ENCODE data around the gene SH2D3A. TPM values are rescaled to one million over a fixed set of nuclear protein-coding genes. Genes with fewer than 3 reads are reported as not detected.
"Not testable (repeated sequence)": the region's sequence is repeated elsewhere in the genome, so short reads cannot be mapped to it uniquely, and the experiment has no call there.

The SH2D3A gene
- total RNA-seq, 1 donor from 2014 or later = 3.2 TPM

DNA sequence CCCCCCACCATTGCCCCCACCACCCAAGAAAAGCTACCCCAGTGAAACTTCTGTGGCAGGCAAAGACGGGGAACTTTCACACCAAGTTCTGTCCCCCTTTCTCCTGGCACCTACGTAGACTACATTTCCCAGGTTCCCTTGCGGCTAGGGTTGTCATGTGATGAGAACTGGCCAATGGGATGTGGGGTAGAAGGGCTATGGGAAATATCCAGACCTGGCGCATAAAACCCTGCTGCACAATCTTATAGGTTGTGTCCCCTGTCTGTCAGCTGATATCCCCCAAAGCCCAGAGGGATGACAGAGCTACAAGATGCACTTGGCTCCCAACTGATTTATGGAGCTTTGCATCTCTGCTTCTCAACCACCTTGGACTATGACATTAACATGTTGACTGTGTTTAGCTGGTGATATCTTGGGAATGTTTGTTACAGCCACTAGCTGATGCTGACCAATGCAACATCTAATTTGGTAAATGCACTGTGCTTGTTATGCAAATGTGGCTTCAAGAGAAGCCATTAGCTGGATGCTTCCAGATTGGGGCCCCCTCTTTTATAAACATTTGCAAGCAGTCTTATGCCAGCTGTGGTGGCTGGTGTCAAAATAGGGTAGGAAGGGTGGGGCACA is 6.1 kb downstream of the SH2D3A start:
- no peak for DNase-seq (ENCODE audit: low read depth in 2 of 2)

DNA sequence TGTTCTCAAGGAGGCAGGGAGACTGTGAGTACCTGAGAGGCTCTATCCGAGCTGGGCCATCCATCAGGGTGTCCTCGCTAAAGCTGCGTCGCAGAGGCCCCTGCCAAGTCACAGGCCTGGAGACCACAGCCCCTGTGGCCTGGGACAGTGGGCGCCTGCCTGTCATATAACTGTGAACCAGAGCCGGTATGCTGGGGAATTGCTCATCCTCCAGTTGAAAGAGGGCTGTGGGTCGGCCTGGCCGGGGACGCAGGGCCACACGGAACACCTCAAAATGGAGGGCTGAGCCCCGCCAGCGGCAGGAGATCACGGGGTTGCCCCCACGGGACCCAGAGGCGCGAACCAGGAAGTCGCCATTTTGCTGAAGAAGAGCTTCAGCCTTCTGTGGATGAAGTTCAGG is 6.6 kb downstream of the SH2D3A start:
- DNase-seq (ENCODE audit: low read depth in 2 of 2) = no peak

DNA sequence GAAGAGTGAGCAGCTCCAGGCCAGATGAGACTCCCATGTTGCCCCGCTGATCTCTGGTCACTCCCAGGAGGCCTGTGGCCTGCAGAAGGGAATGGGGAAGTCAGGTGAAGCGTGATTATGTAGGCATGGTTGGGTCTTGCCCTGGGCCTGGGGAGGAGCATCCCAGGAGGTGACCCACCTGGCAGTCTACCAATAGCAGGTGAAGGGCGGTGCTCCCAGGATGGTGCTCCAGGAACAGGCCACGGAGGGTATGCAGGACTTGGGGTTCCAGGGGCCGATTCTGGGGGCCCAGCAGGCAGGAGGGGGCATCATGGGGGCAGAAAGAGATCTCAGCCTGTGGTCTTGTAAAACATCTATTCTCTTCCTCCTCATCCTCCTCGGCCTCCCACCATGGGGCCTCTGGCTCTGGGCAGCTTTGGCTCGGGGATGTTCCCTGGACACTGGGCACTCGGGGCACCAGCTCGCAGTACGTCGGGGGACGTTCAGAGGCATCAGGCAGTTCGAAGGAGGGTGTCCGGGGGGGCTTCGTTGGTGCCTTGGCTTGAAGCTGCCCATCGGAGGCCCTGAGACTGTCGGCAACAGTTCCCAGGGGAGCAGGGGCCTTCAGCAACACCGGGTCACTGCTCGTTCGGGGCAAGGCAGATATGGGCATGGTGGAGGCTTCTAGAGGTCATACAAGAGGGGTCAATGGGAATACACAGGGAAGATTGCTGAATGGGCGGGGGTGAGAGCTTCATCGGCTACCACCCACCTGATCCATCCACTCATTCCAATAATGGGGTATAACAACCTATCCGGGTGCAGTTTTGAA is 12.4 kb downstream of the SH2D3A start:
- DNase-seq (ENCODE audit: low read depth in 2 of 2) = no peak

DNA sequence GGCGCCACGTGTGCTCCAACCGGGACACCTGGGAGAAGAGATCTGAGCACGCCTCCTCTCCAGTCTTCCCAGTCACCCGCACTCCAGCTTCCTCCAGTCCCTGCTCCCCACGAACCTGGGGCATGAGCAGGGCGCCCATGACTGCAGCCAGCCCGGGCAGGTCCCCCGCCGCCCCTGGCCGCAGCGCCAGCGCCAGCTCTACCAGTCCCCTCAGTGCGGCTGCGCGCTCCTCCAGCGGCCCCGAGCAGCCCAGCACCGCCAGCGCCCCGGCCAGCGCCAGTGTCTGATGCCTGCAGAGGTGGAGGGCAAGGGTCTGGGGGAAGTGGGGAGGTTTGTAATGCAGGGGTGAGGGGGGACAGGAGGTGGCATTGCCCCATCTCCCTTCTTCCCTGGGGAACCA is 13.1 kb downstream of the SH2D3A start:
- no peak for DNase-seq (ENCODE audit: low read depth in 2 of 2)

DNA sequence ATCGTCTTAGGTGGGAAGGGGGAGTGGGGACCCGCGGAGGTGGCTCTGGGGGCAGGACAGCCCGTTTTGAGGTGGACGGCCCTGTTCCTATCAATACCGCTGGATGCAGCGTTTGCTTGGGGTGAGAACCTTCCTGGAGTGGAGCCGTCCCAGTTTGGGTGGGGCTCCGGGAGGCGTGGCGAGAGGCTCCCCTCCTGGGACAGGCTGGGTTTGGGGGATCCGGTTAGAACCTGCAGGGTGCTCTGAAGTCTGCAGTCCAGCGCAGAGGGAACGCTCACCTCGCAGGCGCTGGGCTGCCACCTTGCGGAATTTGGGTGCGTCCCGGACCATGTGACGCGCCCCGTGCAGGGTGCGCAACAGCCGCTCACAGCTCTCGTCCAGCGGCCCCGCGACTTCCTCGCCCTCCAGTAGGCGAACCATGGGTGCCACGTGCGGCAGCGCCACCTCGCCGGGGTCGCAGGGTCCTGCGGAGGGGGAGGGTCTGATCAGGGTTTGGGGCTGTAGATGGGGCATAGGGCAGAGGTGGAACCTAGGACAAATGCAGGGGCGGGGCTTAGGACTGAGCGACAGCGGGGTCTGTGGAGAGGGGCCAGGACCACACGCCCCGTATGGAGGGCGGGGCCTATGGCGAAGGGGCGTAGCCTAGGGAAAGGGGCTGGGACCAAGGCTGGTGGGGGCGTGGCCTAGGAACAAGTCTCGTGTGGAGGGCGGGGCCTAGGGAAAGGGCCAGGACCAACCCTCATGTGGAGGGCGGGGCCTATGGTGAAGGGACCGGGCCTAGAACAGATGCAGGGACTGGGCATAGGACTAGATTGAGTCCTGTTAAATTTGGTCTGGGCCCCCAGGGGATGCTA is 13.8 kb downstream of the SH2D3A start:
- DNase-seq (ENCODE audit: low read depth in 2 of 2) = peak in 1 of 2 donors; percentile 79

DNA sequence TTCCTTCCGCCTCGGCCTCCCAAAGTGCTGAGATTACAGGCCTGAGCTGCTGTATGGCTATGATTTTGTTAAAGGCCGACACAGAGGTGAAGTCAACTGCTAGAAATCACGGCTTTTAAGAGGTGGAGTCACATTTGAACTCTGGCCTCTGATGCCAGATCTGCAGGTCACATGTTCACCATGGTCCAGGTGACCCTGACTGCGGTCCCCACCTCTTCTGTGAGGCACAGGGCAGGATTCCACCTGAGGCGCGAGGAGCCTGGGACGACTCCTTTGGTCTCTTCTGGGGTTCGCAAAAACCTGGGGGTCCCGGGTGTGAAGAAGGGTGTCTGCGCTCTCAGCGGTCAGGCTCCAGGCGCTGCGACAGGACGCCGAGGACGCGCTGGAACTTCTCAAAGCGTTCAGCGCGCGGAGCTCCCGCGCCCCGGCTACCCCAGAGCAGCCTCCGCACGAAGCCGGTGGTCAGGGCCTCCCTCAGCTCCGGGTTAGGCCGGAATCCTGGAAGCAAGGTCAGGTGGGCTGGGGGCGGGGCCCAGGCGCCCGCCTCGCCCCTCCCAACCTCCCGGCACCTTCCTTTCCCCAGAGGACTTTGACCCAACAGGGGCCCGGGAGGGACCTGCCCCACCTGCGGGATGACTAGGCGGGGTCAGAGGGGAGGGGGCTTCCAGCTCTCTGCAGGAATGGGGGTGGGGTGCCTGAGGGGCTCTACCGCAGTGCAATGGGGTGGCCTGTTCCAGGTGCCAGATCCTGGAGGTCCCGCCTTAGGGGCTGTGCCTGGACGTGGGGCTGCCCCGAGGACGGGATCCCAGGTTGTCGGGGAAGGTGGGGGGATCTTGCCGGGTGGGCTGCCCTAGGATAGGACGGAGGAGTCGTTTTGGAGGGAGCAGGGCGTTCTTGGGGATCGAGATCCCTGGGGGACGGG is 14.7 kb downstream of the SH2D3A start:
- no peak for DNase-seq (ENCODE audit: low read depth in 2 of 2)

DNA sequence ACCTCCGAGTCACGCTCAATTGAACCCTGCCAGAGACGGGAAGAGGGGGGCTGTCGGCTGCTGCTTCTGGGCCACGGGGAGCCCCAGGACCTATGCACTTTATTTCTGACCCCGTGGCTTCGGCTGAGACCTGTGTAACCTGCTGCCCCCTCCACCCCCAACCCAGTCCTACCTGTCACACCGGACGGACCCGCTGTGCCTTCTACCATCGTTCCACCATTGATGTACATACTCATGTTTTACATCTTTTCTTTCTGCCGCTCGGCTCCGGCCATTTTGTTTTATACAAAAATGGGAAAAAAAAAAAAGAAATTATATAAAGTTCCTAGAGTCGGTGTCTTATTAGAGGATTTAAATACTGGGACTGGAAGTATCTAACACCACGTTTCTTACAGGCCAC is 16.0 kb downstream of the SH2D3A start:
- DNase-seq (ENCODE audit: low read depth in 2 of 2) = no peak

DNA sequence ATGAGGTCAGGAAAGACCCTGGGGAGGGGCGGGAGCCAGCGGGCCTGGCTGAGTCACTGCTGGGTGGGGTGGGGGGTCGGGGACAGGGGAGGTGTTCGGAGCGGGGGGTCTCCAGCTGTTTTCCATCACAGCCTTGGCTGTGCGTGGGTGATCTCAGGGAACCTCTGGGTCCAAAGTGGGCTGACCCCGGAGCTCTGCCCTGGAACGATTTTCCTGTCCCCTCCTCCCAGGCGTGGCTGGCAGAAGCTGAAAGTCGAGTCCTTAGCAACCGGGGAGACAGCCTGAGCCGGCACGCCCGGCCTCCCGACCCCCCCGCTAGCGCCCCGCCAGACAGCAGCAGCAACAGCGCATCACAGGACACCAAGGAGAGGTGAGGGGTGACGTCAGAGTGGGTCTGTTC is 17.2 kb downstream of the SH2D3A start:
- DNase-seq (ENCODE audit: low read depth in 2 of 2) = no peak

DNA sequence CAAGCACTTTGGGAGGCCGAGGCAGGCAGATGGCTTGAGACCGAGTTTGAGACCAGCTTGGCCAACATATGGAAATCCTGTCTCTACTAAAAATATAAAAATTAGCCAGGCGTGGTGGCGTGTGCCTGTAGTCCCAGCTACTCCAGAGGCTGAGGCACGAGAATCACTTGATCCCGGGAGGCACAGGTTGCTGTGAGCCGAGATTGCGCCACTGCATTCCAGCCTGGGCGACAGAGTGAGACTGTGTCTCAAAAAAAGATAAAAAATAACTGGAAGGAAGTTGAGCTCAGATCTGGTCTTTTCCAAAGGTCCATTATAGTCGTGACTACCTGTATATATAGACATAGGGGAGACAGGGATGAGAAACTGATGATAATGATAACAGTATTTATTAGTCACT is 18.7 kb downstream of the SH2D3A start:
- not testable (repeated sequence) for DNase-seq (ENCODE audit: low read depth in 2 of 2)

DNA sequence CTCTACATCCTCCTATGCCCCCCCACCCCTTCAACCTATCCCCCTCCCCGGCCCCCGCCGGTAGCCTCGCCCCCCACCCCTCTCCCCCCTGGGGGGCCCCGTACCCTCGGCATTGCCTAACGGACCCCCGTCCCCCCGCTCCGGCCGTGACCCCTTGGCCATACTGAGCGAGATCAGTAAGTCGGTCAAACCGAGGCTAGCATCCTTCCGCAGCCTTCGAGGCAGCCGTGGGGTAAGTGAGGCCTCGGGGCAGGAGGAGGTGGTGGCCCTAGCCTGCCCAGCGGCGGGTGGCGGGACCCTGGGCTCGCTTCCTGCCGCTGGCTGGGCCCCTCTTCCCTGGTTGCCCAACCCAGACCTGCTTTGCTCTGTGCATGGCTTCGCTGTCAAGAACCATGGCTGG is 21.3 kb downstream of the SH2D3A start:
- no peak for DNase-seq (ENCODE audit: low read depth in 2 of 2)

DNA sequence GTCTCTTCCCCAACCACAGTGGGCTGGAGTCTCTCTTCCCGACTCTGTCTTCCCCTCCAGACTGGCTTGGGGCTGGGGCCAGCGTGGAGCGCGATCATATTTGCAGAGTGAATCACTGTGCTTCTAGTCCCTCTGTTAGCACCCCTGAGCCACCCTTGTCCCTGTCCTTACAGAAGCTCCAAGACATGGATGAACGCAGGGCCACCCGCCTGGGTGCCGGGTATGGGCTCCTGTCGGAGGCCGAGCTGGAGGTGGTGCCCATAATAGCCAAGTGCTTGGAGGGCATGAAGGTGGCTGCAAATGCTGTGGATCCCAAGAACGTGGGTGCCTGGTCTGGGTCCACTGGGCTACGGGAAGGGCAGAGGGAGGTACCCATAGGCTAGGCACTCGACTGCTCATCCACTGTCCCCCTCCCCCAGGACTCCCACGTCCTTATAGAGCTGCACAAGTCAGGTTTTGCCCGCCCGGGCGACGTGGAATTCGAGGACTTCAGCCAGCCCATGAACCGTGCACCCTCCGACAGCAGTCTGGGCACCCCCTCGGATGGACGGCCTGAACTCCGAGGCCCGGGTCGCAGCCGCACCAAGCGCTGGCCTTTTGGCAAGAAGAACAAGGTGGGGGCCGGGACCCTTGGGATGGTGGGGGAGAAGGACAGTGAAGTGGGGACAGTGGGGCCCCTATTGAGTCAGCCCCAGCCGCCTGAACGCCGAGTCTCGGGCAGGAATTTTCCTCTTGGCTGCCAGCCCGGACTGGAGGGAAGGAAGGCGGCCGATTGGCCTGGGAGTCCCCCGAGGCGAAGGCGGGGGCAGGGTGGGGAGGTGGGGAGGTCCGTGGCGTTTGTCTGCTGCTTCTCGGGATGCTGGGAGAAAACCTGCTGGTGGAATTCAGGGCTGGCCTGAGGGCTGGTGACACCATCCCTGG is 22.6 kb downstream of the SH2D3A start:
- DNase-seq (ENCODE audit: low read depth in 2 of 2) = peak in 1 of 2 donors; percentile 88

DNA sequence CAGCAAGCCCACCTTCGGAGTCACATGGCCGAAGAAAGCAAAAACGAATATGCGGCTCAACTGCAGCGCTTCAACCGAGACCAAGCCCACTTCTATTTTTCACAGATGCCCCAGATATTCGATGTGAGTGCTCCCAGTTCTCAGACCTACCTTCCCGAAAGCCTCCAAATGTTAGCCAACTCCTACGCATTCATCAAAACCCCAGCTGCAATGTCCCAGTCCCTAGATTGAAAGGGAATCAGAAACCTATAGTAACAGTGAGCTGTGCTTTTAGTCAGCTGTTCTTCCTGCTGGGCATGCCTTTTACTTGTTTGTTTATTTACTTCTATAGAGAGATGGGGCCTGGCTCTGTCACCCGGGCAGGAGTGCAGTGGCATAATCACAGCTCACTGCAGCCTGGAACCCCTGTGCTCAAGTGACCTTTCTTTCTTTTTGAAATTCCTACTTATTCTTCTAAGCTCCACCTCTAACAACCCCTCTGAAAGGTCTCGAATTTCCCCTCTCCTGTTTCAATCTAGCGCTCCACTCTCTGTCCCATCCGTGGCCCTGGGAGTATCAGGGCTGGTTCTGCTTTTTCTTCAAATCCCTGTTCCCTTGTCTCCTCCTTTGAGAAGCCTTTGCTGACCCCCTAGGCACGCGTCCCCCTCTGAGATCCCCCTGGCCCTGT is 23.4 kb downstream of the SH2D3A start:
- DNase-seq (ENCODE audit: low read depth in 2 of 2) = no peak

DNA sequence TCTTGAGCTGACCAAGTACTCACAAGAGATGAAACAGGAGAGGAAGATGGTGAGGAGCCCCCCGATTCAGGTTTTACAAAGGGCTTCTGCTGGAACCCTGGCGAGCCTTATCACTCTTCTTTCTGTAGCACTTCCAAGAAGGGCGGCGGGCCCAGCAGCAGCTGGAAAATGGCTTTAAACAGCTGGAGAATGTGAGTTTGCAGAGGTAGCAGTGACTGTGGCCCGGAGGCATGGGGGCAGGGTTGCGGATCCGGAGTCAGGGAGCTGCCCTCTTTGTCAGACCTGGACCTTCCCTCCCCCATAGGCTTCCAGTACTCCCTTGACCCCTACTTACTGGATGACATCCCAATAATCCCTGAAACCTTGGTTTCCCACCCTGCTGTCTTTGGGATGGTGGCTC is 24.2 kb downstream of the SH2D3A start:
- no peak for DNase-seq (ENCODE audit: low read depth in 2 of 2)

DNA sequence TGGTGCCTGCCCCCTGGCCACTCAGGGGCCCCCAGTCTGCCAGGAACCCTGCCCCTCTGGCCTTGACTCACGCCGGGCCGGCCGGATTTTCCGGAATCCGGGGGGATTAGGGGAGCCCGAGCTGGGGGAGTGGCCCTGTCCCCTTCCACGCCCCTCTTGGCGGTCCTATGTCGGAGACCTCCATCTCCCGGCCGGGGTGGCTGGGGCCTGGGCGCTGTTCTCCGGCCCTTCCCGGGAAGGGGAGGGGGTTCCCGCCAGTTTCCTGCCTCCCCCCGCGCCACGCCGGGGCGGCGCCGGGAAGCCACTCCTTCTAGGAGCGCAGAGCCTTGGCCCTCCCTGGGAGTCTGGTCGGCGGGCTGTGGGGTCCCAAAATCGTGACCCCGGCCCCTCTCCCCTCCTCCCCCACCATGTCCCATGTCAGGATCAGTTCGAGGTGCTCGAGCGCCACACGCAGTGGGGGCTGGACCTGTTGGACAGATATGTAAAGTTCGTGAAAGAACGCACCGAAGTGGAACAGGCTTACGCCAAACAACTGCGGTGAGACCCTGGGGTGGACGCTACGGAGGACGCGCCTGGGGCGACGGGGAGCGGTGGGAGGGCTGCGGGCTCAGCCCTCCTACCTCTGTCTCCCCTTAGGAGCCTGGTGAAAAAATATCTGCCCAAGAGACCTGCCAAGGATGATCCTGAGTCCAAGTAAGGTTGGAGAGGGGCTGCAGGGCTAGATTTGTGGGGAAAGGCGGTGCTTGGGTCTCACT is 26.5 kb downstream of the SH2D3A start:
- peak in 1 of 2 donors; percentile 59 for DNase-seq (ENCODE audit: low read depth in 2 of 2)

DNA sequence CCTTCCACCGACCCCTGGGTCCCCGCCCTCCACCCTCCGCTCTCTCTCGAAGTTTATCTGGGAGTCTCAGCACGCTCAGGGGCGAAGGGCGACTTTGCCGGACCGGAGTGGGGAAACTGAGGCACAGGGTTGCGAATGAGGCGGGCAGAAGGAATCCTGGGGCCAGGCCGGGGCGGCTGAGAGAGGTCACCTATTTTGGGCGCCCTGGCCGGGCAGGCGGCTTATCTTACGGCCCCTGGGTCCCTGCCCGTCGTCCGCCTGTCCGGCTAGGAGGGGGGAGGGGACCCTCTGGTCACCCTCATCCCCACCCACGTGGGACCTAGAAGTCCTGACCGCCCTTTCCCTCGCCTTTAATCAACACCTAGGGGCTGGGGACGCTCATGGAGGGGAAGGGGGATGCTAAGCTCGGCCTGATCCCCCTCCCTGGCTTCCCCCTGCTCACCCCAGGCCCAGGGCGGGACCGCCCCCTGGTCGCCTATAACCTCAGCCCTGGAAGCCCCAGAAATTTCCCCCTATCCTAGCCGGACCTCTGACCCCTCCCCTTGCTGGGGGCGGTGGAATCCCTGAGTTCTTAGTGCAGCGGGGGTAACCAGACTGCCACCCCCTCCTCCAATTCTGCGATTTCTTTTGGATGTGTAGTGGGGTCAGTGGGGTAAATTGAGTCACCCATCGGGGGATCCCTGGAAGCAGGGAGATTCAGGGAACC is 27.2 kb downstream of the SH2D3A start:
- peak in 1 of 2 donors; percentile 35 for DNase-seq (ENCODE audit: low read depth in 2 of 2)

DNA sequence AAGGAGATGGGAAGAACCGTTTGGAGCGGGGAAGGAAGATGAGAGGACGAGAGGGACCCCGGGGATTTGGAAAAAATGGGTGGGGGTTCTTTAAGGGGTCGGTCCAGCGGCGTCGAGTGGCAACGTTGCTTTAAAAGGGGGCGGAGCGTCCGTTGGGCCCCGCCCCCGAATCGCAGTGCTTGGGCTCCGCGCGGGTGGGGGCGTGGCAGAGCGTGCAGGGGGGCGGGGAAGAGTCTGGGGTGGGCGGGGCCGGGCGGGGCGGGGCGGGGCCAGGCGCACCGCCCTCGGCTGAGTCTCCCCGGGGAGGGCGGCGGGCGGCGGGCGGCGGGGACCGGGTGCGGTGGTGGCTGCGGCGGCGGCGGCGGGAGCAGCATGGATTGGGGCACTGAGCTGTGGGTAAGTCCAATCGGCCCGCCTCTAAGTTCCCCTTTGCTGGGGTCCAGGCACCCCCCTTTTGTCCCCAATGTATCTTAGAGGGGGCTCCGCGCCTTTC is 27.8 kb downstream of the SH2D3A start, which contains the start of gene TRIP10:
Gene TRIP10, plus strand, starts transcription at position 291 of the 493 bp plus-strand sequence. Its CDS starts 82 bp downstream, at position 373.
- peak in 1 of 2 donors; percentile 84 for DNase-seq (ENCODE audit: low read depth in 2 of 2)

DNA sequence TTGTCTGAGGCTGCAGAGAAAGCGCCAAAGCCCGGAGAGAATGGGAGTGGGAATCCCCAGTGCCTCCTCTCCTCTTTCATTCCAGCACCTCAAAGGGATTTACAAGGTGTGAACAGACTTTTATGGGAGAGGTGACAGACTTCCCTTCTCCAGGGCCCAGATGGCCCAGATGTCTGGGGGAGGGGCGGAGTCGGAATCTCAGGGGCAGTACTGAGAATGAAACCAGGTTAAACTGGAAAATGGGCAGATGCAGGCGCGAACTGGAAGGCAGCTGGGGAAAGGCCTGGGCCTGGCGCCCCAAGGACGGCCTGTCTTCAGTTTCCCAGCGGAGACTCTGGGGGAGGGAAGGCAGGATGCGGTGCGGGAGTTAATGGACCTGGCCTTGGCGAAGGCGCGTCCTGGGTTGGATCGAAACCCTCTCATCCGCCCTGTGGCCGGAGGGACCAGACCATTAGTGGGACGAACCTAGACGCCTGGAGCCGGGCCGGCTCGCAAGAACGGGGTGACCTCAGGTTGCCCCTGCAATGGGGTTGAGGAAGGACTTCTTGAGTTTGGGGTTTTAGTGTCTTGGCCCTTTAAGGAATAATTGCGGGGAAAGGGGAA is 28.3 kb downstream of the SH2D3A start:
- DNase-seq (ENCODE audit: low read depth in 2 of 2) = peak in 1 of 2 donors; percentile 25
